ENCODE measurements around the gene SCO1.

SCO1 gene

GRCh38 chr17:10651927-10652326 is 45.4 kb downstream of the SCO1 start:
- DNase-seq: no peak

GRCh38 chr17:10649602-10650001 is 47.7 kb downstream of the SCO1 start:
- DNase-seq: no peak

GRCh38 chr17:10648956-10649355 is 48.4 kb downstream of the SCO1 start:
- no peak for DNase-seq

GRCh38 chr17:10648381-10648780 is 49.0 kb downstream of the SCO1 start:
- no peak for DNase-seq

- peak; percentile 5 for DNase-seq
Observed at GRCh38 chr17:10646392-10646990, 50.8 kb downstream of the SCO1 start.

- no peak for DNase-seq
Observed at GRCh38 chr17:10640475-10640874, 56.9 kb downstream of the SCO1 start.

GRCh38 chr17:10638151-10638550 is 59.2 kb downstream of the SCO1 start:
- no peak for DNase-seq

- DNase-seq: no peak
Observed at GRCh38 chr17:10635290-10635689, 62.0 kb downstream of the SCO1 start.

GRCh38 chr17:10633738-10634379 is 63.5 kb downstream of the SCO1 start:
- no peak for DNase-seq

- no peak for DNase-seq
Observed at GRCh38 chr17:10631701-10632100, 65.6 kb downstream of the SCO1 start.

GRCh38 chr17:10631048-10631700 is 66.2 kb downstream of the SCO1 start:
- no peak for DNase-seq

GRCh38 chr17:10629706-10630105 is 67.6 kb downstream of the SCO1 start:
- no peak for DNase-seq

GRCh38 chr17:10628756-10629155 is 68.6 kb downstream of the SCO1 start:
- no peak for DNase-seq

- no peak for DNase-seq
Observed at GRCh38 chr17:10626390-10626789, 70.9 kb downstream of the SCO1 start.

- no peak for DNase-seq
Observed at GRCh38 chr17:10624969-10625368, 72.4 kb downstream of the SCO1 start.

- DNase-seq: no peak
Observed at GRCh38 chr17:10623737-10624338, 73.5 kb downstream of the SCO1 start.

GRCh38 chr17:10622617-10623485 is 74.5 kb downstream of the SCO1 start:
- no peak for DNase-seq

Measured in NK-92 treated with Interleukin-12 subunit alpha and Interleukin-12 subunit beta, amount 100 ng/mL, for 24 hours (cell line).